ENCODE data around the gene PDCD4.

PDCD4 gene

GRCh38 chr10:110944792-110945396 lies 73.2 kb downstream of the PDCD4 start:
- TF ChIP-seq, protein P1, sequence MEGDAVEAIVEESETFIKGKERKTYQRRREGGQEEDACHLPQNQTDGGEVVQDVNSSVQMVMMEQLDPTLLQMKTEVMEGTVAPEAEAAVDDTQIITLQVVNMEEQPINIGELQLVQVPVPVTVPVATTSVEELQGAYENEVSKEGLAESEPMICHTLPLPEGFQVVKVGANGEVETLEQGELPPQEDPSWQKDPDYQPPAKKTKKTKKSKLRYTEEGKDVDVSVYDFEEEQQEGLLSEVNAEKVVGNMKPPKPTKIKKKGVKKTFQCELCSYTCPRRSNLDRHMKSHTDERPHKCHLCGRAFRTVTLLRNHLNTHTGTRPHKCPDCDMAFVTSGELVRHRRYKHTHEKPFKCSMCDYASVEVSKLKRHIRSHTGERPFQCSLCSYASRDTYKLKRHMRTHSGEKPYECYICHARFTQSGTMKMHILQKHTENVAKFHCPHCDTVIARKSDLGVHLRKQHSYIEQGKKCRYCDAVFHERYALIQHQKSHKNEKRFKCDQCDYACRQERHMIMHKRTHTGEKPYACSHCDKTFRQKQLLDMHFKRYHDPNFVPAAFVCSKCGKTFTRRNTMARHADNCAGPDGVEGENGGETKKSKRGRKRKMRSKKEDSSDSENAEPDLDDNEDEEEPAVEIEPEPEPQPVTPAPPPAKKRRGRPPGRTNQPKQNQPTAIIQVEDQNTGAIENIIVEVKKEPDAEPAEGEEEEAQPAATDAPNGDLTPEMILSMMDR (conservative IDR thresholded peaks at IDR 0.05): no peak
- no peak overlapping the region for H3K27ac ChIP-seq

DNA sequence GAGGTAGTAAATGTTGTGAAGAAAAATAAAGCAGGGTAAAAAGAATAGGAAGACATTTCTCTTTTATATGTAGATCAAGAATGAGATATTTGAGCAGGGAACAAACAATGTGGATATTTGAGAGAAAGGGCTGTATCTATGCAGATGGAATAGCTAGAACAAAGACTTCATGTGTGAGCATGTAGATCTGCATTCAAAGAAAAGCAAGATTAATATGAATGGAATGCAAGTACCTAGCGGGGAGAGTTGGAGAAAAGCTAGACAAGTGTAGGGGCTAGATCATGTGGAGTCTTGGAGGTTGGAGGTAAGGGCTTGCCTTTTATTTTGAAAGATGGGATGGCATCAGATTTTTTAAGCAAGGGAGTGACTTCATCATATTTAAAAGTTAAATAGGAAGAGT lies 74.8 kb downstream of the PDCD4 start:
- no peak overlapping the region for H3K27ac ChIP-seq
- TF ChIP-seq, protein P1 (conservative IDR thresholded peaks at IDR 0.05): no peak

DNA sequence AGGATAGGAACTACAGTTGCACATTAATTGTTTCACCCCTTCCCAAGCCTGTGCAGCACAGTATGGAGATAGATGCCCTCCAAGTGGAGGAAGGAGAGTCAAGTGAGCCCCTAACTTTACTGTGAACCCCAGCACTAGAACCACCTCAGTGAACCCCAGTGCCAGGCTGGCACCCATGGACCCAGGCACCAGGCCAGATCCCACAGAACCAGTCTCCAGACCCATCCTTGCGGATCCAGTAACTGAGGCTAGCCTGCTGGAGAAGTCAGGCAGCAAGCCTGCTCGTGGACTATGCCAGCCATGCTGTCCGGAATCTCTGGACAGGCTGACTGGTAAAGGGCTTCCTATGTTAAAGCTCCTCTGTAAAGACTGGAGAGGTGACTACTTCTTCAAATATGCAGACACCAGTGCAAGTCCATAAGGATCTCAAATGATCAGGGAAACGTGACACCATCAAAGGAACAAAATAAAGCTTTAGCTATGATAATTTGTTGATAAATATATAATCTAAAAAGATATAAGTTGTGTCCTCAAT lies 75.4 kb downstream of the PDCD4 start:
- TF ChIP-seq, protein P1 (conservative IDR thresholded peaks at IDR 0.05): no peak
- no peak overlapping the region for H3K27ac ChIP-seq
